ENCODE results near the gene TMEM232. TPM values are rescaled to one million over a fixed set of nuclear protein-coding genes. Genes with fewer than 3 reads are reported as not detected.

TMEM232 gene
- total and polyA plus RNA-seq, 4 donors, result 3.4 to 28.3 (median 9.3) TPM

DNA sequence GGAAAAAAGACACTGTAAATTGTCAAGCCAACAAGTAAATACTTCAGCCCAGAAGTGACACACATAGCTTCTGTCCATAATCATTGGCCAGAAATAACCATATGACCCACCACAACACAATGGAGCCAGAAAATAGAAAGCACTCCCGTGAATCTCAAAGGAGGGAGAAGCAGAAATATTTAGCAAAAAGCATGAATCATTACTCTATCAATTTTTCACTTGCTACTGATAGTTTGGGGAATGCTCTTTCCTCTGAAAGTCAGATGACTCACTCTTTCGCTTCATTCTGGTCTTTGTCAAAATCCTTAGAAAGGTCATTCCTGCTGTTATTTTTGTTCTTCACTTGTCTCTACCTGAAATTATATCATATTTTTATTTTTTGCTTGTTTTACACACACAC lies 312.6 kb downstream of the TMEM232 start:
- Histone ChIP-seq H3K27me3 (ENCODE audit: control insufficient read depth in 3 of 3, insufficient read depth in 3 of 3, low read length in 2 of 3) (no peaks in the 10 kb centered on the region), H3K27ac (ENCODE audit: low read depth in 1 of 2, low read length in 1 of 2) (no peak overlapping the region), H3K4me1 (ENCODE audit: control insufficient read depth in 5 of 5, insufficient read depth in 5 of 5, low read length in 5 of 5) (no peaks in the 10 kb centered on the region), H3K36me3 (ENCODE audit: control insufficient read depth in 4 of 4, insufficient read depth in 4 of 4, low read length in 4 of 4) (no peaks in the 10 kb centered on the region), H3K9ac (ENCODE audit: insufficient read depth in 1 of 2, low read length in 2 of 2) (no peak overlapping the region), H3K9me3 (ENCODE audit: control insufficient read depth in 4 of 4, insufficient read depth in 3 of 4, low read length in 3 of 4) (no peaks in the 10 kb centered on the region), H3K4me3 (no peak overlapping the region)
- no peak for TF ChIP-seq CTCF (IDR thresholded peaks at IDR 0.05; ENCODE audit: control extremely low read depth, extremely low read depth)
- DNase-seq (no peak), ATAC-seq (ENCODE audit: insufficient read depth, low FRiP score) (no peak)
- 76 to 84% methylated on average over 2 of the region's 2 CpGs for WGBS, 2 donors

- ATAC-seq (ENCODE audit: insufficient read depth, low FRiP score), result no peak
- TF ChIP-seq CTCF (IDR thresholded peaks at IDR 0.05; ENCODE audit: control extremely low read depth, extremely low read depth), result no peak
- H3K4me1 ChIP-seq (ENCODE audit: control insufficient read depth in 5 of 5, insufficient read depth in 5 of 5, low read length in 5 of 5), result no peaks in the 10 kb centered on the region
- H3K4me3 ChIP-seq, result no peak overlapping the region
- DNase-seq, result no peak
- H3K27ac ChIP-seq (ENCODE audit: low read depth in 1 of 2, low read length in 1 of 2), result no peak overlapping the region
- H3K27me3 ChIP-seq (ENCODE audit: control insufficient read depth in 3 of 3, insufficient read depth in 3 of 3, low read length in 2 of 3), result no peaks in the 10 kb centered on the region
- no peaks in the 10 kb centered on the region for H3K36me3 ChIP-seq (ENCODE audit: control insufficient read depth in 4 of 4, insufficient read depth in 4 of 4, low read length in 4 of 4)
- H3K9ac ChIP-seq (ENCODE audit: insufficient read depth in 1 of 2, low read length in 2 of 2), result no peak overlapping the region
- 86 to 95% methylated on average over 3 of the region's 3 CpGs for whole genome bisulfite sequencing, 2 donors
- no peaks in the 10 kb centered on the region for H3K9me3 ChIP-seq (ENCODE audit: control insufficient read depth in 4 of 4, insufficient read depth in 3 of 4, low read length in 3 of 4)
These were observed 316.9 kb downstream of the TMEM232 start for GRCh38 chr5:110409571-110409970.

DNA sequence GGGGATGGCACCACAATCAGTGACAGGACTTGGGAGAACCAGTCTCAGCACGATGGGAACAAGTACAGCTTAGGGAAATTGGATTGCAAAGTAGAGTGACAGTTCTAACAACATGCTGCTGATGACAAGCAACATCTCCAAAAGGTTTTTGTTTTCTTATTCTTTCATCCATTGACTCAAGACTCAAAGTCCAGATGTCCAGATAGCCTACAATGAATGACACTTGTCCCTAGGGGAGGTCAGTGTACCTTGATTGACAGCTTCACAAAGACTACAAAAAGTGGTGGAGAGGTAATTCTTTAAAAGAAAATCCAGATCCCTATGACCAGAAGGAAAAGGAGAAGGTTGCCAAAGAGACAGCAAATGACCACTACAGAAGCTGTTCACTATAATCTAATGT lies 323.9 kb downstream of the TMEM232 start:
- Histone ChIP-seq H3K9me3 (ENCODE audit: control insufficient read depth in 4 of 4, insufficient read depth in 3 of 4, low read length in 3 of 4) (no peaks in the 10 kb centered on the region), H3K4me1 (ENCODE audit: control insufficient read depth in 5 of 5, insufficient read depth in 5 of 5, low read length in 5 of 5) (no peaks in the 10 kb centered on the region), H3K36me3 (ENCODE audit: control insufficient read depth in 4 of 4, insufficient read depth in 4 of 4, low read length in 4 of 4) (no peaks in the 10 kb centered on the region), H3K4me3 (no peak overlapping the region), H3K9ac (ENCODE audit: insufficient read depth in 1 of 2, low read length in 2 of 2) (no peak overlapping the region), H3K27me3 (ENCODE audit: control insufficient read depth in 3 of 3, insufficient read depth in 3 of 3, low read length in 2 of 3) (no peaks in the 10 kb centered on the region), H3K27ac (ENCODE audit: low read depth in 1 of 2, low read length in 1 of 2) (no peak overlapping the region)
- WGBS, 2 donors, result 64 to 85% methylated on average over 1 of the region's 1 CpG
- DNase-seq (no peak), ATAC-seq (ENCODE audit: insufficient read depth, low FRiP score) (no peak)
- no peak for TF ChIP-seq CTCF (IDR thresholded peaks at IDR 0.05; ENCODE audit: control extremely low read depth, extremely low read depth)

DNA sequence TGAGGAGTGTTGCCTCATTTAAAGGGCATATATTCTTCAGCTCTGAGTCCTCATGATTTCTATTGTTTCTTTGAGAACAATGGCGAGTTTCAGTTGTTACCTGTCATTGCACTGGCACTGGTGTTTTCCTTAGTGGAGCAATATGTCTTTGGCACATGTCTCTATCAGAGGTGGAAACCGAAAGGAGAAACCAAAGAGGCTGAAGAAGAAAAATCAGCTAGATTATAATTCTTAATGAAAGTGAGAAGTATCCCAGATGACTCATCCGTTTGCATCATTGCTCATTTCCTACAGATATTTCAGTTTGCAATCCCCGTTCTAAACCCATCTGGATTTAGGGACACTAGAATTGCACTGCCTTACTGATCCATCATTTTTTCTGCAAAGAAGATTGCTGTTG lies 324.6 kb downstream of the TMEM232 start:
- H3K27ac ChIP-seq (ENCODE audit: low read depth in 1 of 2, low read length in 1 of 2), result no peak overlapping the region
- no peak for TF ChIP-seq CTCF (IDR thresholded peaks at IDR 0.05; ENCODE audit: control extremely low read depth, extremely low read depth)
- 61 to 67% methylated on average over 4 of the region's 4 CpGs for WGBS, 2 donors
- H3K27me3 ChIP-seq (ENCODE audit: control insufficient read depth in 3 of 3, insufficient read depth in 3 of 3, low read length in 2 of 3), result no peaks in the 10 kb centered on the region
- H3K36me3 ChIP-seq (ENCODE audit: control insufficient read depth in 4 of 4, insufficient read depth in 4 of 4, low read length in 4 of 4), result no peaks in the 10 kb centered on the region
- no peaks in the 10 kb centered on the region for H3K9me3 ChIP-seq (ENCODE audit: control insufficient read depth in 4 of 4, insufficient read depth in 3 of 4, low read length in 3 of 4)
- no peak for ATAC-seq (ENCODE audit: insufficient read depth, low FRiP score)
- no peaks in the 10 kb centered on the region for H3K4me1 ChIP-seq (ENCODE audit: control insufficient read depth in 5 of 5, insufficient read depth in 5 of 5, low read length in 5 of 5)
- no peak for DNase-seq
- H3K9ac ChIP-seq (ENCODE audit: insufficient read depth in 1 of 2, low read length in 2 of 2), result no peak overlapping the region
- H3K4me3 ChIP-seq, result no peak overlapping the region
